Lung (tissue), 12 donors: ENCODE measurements around the gene DCST1. TPM values are rescaled to one million over a fixed set of nuclear protein-coding genes. Genes with fewer than 3 reads are reported as not detected.

Experiments used
- ATAC-seq: fragments of 200-7000 bp; cut with Tn5 transposase; one replicate; pipeline ENCODE4 v1.9.1; 2020; ENCODE audit warnings: moderate number of reproducible peaks; ENCODE audit not compliant: insufficient read depth, low FRiP score
- DNase-seq, 3 donors: peaks; one replicate each; pipeline ENCODE4 v3.0.0-alpha.2; 2013 to 2017
- H3K27ac ChIP-seq, 2 donors: one replicate each; pipeline ENCODE4 v1.5.1; 2013; ENCODE audit warnings: mild to moderate bottlenecking in 2 of 2, moderate library complexity in 2 of 2, control low read depth in 1 of 2, inconsistent platforms in 1 of 2, low read depth in 1 of 2, low read length in 1 of 2
- H3K27me3 ChIP-seq, 3 donors: one replicate each; pipeline ENCODE4 v1.5.1; 2013; ENCODE audit warnings: low read length in 2 of 3; ENCODE audit not compliant: control insufficient read depth in 3 of 3, insufficient read depth in 3 of 3
- H3K36me3 ChIP-seq, 4 donors: one replicate each; pipeline ENCODE4 v1.5.1; 2013; ENCODE audit warnings: low read length in 4 of 4, mild to moderate bottlenecking in 1 of 4, moderate library complexity in 1 of 4; ENCODE audit not compliant: control insufficient read depth in 4 of 4, insufficient read depth in 4 of 4
- H3K4me1 ChIP-seq, 5 donors: one replicate each; pipeline ENCODE4 v1.5.1; 2013; ENCODE audit warnings: low read length in 5 of 5, mild to moderate bottlenecking in 2 of 5, moderate library complexity in 1 of 5; ENCODE audit not compliant: control insufficient read depth in 5 of 5, insufficient read depth in 5 of 5
- H3K4me3 ChIP-seq: one replicate; pipeline ENCODE4 v1.5.1; 2013; ENCODE audit warnings: mild to moderate bottlenecking, control low read depth, moderate library complexity
- H3K9ac ChIP-seq, 2 donors: one replicate each; pipeline ENCODE4 v1.5.1; 2013; ENCODE audit warnings: low read length in 2 of 2, control low read depth in 1 of 2; ENCODE audit not compliant: insufficient read depth in 1 of 2
- H3K9me3 ChIP-seq, 4 donors: one replicate each; pipeline ENCODE4 v1.5.1; 2013; ENCODE audit warnings: low read length in 3 of 4, mild to moderate bottlenecking in 1 of 4, moderate library complexity in 1 of 4; ENCODE audit not compliant: control insufficient read depth in 4 of 4, insufficient read depth in 3 of 4
- WGBS, 2 donors: extraction: QIAGEN DNeasy Blood & Tissue Kit; methylation state at CpG; one replicate each; pipeline ENCODE4 v1.1.7; 2013; 5-methylcytosine and 5-hydroxymethylcytosine counted together
- polyA plus RNA-seq, 2 donors: library from polyadenylated mRNA; stranded (reverse); fragments of 200-250 nt; gene quantifications; one replicate each; pipeline ENCODE4 v1.2.1, GENCODE V29; 2013
- total RNA-seq, 2 donors: library from RNA; depleted of rRNA in 1 of 2; stranded (reverse); fragments of >200 nt in 1 of 2; gene quantifications; one replicate each; pipeline ENCODE4 v1.2.1, GENCODE V29; 2014 to 2021
- TF ChIP-seq, protein P1 (sequence below): IDR thresholded peaks from 2 replicates; pipeline ENCODE4 v1.5.1; 2012; ENCODE audit warnings: mild to moderate bottlenecking; ENCODE audit errors: control extremely low read depth, extremely low read depth
- donor health status: control.
- donor health status: control.
- donor health status: Bipolar disorder and iron deficiency.
- donor health status: healthy.
- donor health status: DM: yes; HTN: yes; CAD: no.

The DCST1 gene
- total and polyA plus RNA-seq, 4 donors: 0.08 to 0.20 TPM; not detected in 2

DNA sequence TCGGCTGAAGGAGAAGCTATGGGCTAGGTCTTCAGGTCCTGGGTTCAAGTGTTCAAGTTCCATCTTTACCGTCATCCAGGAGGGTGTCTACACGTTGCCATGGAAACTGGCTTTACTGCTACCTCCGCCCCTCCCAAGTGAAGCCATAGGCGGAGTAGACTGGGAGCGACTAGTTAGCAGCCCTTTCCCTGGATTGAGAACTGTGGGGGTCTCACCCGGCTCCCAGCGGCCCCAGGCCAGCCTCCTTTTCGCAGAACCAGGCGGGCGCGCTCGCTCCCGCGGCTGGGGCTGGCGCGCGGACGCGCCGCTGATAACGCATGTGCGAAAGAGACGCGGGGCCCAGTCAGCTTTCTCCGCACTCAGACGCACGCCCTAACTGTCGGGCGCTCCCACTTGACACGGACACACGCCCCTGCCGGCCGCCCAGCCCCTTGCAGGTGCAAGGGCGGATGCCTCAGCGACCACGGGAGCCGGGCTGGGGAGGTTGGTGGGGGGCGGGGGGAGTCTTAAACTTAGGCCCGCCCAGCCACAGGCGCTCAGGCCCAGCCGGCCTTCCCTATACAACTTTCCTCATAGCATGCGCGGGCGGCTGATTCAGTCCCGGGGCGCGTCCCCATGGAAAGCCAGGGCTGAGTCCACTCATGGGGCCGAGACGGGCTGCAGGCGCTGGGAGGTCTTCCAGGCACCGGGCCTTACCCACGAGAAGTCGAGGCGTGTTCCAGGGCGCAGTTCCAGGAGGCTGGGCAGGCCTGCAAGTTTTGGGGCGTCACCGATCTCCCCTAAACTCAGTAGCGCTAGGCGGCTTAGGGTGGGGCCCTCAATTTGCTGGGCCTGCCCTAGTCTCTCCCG lies 37.3 kb downstream of the DCST1 start:
- H3K27ac ChIP-seq: peak overlapping the region; percentile 54 to 61
- WGBS, 2 donors: 7% methylated on average over 49 to 61 of the region's 61 CpGs
- peak overlapping the region in 1 of 2 donors; percentile 72 for H3K9ac ChIP-seq
- peaks cover 0 to 15% (median 13%) of the 10 kb centered on the region in 3 donors for H3K27me3 ChIP-seq
- DNase-seq (peak; percentile 77 to 84 (median 83)), ATAC-seq (peak; percentile 81)
- no peaks in the 10 kb centered on the region for H3K9me3 ChIP-seq
- TF ChIP-seq, protein P1, sequence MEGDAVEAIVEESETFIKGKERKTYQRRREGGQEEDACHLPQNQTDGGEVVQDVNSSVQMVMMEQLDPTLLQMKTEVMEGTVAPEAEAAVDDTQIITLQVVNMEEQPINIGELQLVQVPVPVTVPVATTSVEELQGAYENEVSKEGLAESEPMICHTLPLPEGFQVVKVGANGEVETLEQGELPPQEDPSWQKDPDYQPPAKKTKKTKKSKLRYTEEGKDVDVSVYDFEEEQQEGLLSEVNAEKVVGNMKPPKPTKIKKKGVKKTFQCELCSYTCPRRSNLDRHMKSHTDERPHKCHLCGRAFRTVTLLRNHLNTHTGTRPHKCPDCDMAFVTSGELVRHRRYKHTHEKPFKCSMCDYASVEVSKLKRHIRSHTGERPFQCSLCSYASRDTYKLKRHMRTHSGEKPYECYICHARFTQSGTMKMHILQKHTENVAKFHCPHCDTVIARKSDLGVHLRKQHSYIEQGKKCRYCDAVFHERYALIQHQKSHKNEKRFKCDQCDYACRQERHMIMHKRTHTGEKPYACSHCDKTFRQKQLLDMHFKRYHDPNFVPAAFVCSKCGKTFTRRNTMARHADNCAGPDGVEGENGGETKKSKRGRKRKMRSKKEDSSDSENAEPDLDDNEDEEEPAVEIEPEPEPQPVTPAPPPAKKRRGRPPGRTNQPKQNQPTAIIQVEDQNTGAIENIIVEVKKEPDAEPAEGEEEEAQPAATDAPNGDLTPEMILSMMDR: no peak
- H3K4me1 ChIP-seq: peaks cover 2 to 15% (median 6%) of the 10 kb centered on the region in 5 donors
- peaks cover 0 to 11% (median 5%) of the 10 kb centered on the region in 4 donors for H3K36me3 ChIP-seq
- no peak overlapping the region for H3K4me3 ChIP-seq

DNA sequence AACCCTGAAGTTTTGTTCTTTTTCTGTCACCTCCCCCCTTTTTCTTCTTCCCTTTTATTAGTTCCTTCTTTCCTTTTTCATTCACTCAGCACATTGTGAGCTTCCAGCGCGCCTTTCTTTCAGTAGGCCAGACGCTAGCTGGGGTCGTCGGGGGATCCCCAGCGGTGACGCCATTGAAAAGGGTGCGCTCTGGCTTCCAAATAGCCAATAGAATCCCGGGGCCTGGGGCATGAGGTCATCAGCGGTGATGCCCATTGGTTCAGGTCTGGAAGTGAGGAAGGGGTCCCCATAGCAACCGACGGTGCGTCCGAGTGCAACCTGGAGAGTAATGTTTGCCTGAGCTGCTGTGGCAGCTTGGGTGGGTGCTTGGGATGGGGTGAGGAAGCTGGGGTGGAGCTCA lies 38.1 kb downstream of the DCST1 start:
- Histone ChIP-seq H3K9me3 (no peaks in the 10 kb centered on the region), H3K36me3 (peaks cover 0 to 11% (median 5%) of the 10 kb centered on the region in 4 donors), H3K27ac (no peak overlapping the region), H3K4me3 (no peak overlapping the region), H3K4me1 (peaks cover 2 to 15% (median 6%) of the 10 kb centered on the region in 5 donors), H3K27me3 (peaks cover 0 to 15% (median 13%) of the 10 kb centered on the region in 3 donors), H3K9ac (no peak overlapping the region)
- DNase-seq (peak in 2 of 3 donors; percentile 53 to 72), ATAC-seq (no peak)
- TF ChIP-seq, protein P1: no peak
- WGBS, 2 donors: 61 to 67% methylated on average over 14 of the region's 14 CpGs

DNA sequence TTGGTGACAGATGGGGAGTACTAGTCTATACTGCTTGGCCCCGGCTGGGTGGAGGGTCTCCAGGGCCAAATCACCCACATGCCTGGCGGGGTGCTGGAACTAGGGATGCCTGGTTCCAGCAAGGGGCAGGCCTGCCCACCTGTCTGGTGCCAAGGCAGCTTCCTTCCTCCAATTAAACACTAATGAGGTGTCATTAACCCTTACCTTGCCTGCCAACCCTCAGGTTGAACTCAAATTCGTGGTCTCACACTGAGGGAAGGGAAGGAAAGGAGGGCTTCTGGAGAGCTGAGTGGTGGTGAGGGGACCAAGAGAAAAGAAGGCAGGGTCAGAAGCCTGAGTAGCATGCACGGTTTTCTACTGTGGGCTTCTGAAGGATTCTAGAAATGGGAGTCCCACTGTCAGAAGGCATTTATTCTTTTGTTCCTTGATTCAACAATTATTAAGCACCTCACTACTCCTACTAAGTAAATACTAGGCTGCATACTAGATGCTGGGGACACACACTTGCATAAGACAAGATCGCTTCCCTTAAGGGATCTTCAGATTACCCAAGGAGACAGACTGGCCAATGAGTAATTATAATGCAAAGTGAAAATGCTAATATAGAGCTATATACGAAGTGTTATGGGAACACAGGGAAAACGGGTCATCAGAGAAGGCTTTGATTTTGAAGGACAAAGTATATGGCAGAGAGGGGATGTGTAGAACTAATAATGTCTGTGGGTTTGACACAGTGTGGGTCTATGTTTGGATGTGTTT lies 39.1 kb downstream of the DCST1 start:
- Histone ChIP-seq H3K9ac (no peak overlapping the region), H3K4me1 (peaks cover 2 to 15% (median 6%) of the 10 kb centered on the region in 5 donors), H3K4me3 (no peak overlapping the region), H3K9me3 (no peaks in the 10 kb centered on the region), H3K27ac (no peak overlapping the region), H3K27me3 (peaks cover 0 to 15% (median 13%) of the 10 kb centered on the region in 3 donors), H3K36me3 (peaks cover 0 to 7% (median 5%) of the 10 kb centered on the region in 4 donors)
- TF ChIP-seq, protein P1: no peak
- WGBS, 2 donors: 64 to 74% methylated on average over 7 of the region's 7 CpGs
- DNase-seq: no peak
- no peak for ATAC-seq
